HL-60 (cell line): ENCODE measurements around the gene GPC5.

Source experiments
- DNase-seq, 2 experiments: peaks; one replicate each; pipeline ENCODE4 v3.0.0-alpha.2; 2010 to 2020; ENCODE audit warnings: low read depth in 1 of 2, low spot score in 1 of 2
- H3K27ac ChIP-seq: fragments of 250-450 bp; sonication (Bioruptor Pico); replicated peaks from 2 replicates; pipeline ENCODE4 v1.5.1; 2020; ENCODE audit warnings: mild to moderate bottlenecking, moderate library complexity
- H3K27me3 ChIP-seq: fragments of 250-450 bp; sonication (Bioruptor Pico); 2 replicates; pipeline ENCODE4 v1.5.1; 2021; ENCODE audit warnings: mild to moderate bottlenecking, moderate library complexity; ENCODE audit not compliant: insufficient read depth, poor library complexity, severe bottlenecking
- H3K4me3 ChIP-seq: replicated peaks from 2 replicates; pipeline ENCODE4 v1.5.1; 2011; ENCODE audit warnings: mild to moderate bottlenecking, control low read depth, low read length; ENCODE audit not compliant: insufficient read depth
- CTCF ChIP-seq: IDR thresholded peaks from one replicate; pipeline ENCODE4 v1.5.1; 2011; ENCODE audit warnings: low read length, control low read depth, inconsistent platforms; ENCODE audit not compliant: insufficient read depth
- GABPA ChIP-seq: IDR thresholded peaks from 2 replicates; pipeline ENCODE4 v1.6.1; 2012; ENCODE audit warnings: low read depth
- POLR2AphosphoS5 ChIP-seq: IDR thresholded peaks from 2 replicates; pipeline ENCODE4 v1.6.1; 2012; ENCODE audit warnings: low read depth
- REST ChIP-seq: IDR thresholded peaks from 2 replicates; pipeline ENCODE4 v1.6.1; 2012; ENCODE audit warnings: low read depth; ENCODE audit not compliant: insufficient replicate concordance
- SPI1 ChIP-seq: IDR thresholded peaks from 2 replicates; pipeline ENCODE4 v1.6.1; 2012; ENCODE audit warnings: low read depth, mild to moderate bottlenecking, borderline replicate concordance

The GPC5 gene

GRCh38 chr13:91400063-91400399, 1.6 kb downstream of the GPC5 start:
- Histone ChIP-seq H3K27me3 (peaks cover 40% of the 10 kb centered on the region), H3K27ac (no peak overlapping the region), H3K4me3 (no peak overlapping the region)
- TF ChIP-seq CTCF (no peak), SPI1 (peak; percentile 22; the same call in 1 of the 2 replicates)
- no peak for DNase-seq

GRCh38 chr13:91400671-91401070, 2.2 kb downstream of the GPC5 start:
- no peak for DNase-seq
- Histone ChIP-seq H3K4me3 (no peak overlapping the region), H3K27ac (no peak overlapping the region), H3K27me3 (peaks cover 37% of the 10 kb centered on the region)
- TF ChIP-seq POLR2AphosphoS5 (no peak), SPI1 (no peak), GABPA (no peak), CTCF (no peak), REST (no peak)

- peaks cover 34% of the 10 kb centered on the region for H3K27me3 ChIP-seq
Observed at GRCh38 chr13:91401920-91402319, 3.5 kb downstream of the GPC5 start.

More at GRCh38 chr13:91401920-91402319, 3.5 kb downstream of the GPC5 start:
- H3K4me3 ChIP-seq = no peak overlapping the region
- peak; percentile 53; the same call in 1 of the 2 replicates for TF ChIP-seq SPI1
- TF ChIP-seq POLR2AphosphoS5 = no peak
- no peak for TF ChIP-seq GABPA
- no peak for TF ChIP-seq REST
- TF ChIP-seq CTCF = no peak
- no peak overlapping the region for H3K27ac ChIP-seq
- no peak for DNase-seq
